Raji (cell line): Measurements from ENCODE around the gene NMT2.

Experiments used
- POLR2A ChIP-seq: IDR thresholded peaks from 2 replicates; pipeline ENCODE4 v1.6.1; 2011; ENCODE audit warnings: low read depth, low read length, control low read depth; ENCODE audit not compliant: insufficient read depth

NMT2 gene

GRCh38 chr10:15124908-15125307 is 43.6 kb downstream of the NMT2 start:
- no peak for TF ChIP-seq POLR2A

GRCh38 chr10:15124190-15124589 is 44.3 kb downstream of the NMT2 start:
- TF ChIP-seq POLR2A = no peak

- TF ChIP-seq POLR2A = no peak
Observed at GRCh38 chr10:15123749-15124184, 44.7 kb downstream of the NMT2 start.

DNA sequence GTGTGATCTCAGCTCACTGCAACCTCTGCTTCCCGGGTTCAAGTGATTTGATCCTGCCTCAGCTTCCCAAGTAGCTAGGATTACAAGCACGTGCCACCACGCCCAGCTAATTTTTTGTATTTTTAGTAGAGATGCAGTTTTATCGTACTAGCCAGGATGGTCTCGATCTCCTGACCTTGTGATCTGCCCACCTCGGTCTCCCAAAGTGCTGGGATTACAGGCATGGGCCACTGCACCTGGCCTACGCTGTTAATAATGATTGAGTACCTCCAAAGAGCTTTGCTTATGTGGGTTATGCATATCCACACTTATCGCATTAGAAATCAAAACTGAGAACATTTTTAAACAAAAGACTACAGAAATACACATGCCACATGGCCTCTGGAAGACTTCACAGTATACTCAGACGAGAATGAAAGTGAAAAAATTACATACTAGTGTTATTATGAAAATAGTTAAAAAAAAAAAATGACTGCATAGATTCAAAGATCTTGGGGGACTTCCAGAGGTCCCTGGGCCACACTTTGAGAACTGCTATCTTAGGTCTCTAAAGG is 45.9 kb downstream of the NMT2 start:
- TF ChIP-seq POLR2A = no peak

- no peak for TF ChIP-seq POLR2A
Observed at GRCh38 chr10:15121707-15122106, 46.8 kb downstream of the NMT2 start.

- TF ChIP-seq POLR2A = no peak
Observed at GRCh38 chr10:15120523-15120922, 48.0 kb downstream of the NMT2 start.

DNA sequence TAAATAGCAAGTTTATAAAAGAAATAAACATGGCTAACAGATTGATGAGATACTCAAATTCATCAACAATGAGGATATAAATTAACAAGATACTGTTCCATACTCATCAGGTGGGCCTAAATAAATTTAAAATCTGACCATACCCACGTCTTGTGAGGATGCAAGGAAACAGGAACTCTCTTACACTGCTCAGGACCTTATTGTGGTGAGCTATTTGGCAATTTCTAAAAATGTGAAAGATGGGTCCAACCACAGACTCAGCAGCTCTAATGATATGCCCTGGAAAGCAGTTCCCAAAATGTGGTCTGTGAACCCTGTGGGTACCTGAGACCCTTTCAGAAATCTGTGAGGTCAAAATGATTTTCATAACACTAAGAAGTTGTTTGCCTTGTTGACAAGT is 49.9 kb downstream of the NMT2 start:
- no peak for TF ChIP-seq POLR2A

- no peak for TF ChIP-seq POLR2A
Observed at GRCh38 chr10:15116225-15116624, 52.3 kb downstream of the NMT2 start.

DNA sequence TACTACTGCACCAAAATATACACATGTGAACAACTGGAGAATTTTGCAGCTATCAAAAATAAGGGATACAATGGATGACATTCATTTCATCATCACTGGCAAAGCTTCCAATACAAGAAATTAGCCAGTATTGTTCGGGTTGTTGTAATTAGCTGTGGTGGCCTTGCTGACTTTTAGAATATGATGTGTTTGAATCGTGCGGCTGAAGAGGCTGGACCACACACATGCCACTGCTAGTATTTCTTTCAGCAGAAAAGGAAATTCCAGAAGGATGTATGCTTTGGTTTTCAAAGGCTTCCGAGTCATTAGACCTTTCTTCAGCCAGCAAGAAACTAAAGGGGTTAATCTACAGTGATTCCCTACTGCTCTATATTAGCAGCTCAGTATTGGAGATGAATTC is 54.7 kb downstream of the NMT2 start:
- no peak for TF ChIP-seq POLR2A

- no peak for TF ChIP-seq POLR2A
Observed at GRCh38 chr10:15112657-15113056, 55.8 kb downstream of the NMT2 start.

DNA sequence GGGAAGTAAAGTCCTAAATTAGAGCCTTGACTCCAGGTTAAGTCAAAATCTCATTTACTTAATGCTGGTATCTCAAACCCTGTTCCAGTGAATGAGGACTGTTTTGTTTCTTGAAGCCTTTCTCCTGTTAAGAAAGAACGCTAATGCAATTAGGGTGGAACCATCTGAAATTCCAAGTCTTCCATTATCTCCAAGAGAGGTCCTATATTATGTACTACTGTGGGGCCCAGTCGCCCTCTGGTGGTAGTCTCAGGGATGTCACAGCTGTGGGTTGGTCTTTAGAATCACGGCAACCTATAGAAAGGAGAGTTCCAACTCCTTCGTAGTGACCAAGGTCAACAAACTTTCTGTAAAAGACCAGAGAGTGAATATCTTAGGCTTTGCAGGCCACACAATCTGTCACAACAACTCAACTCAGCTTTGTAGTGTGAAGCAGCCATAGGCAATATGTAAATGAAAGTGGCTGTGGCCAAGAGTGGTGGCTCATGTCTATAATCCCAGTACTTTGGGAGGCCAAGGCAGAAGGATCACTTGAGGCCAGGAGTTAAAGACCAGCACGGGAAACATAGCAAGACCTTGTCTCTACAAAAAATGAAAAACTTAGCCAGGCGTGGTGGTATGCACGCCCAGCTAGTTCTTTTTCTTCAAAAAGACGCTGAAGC is 62.0 kb downstream of the NMT2 start:
- no peak for TF ChIP-seq POLR2A

DNA sequence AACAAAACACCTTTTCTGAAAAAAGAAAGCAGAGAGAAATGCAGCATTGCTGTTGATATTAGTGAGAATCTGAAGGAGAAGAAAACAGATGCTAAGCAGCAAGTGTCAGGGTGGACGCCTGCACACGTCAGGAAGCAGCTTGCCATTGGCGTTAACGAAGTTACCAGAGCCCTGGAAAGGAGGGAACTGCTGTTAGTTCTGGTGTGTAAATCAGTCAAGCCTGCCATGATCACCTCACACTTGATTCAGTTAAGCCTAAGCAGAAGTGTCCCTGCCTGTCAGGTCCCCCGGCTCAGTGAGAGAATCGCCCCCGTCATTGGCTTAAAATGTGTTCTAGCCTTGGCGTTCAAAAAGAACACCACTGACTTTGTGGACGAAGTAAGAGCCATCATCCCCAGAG is 65.0 kb downstream of the NMT2 start:
- no peak for TF ChIP-seq POLR2A

GRCh38 chr10:15099886-15100285 is 68.6 kb downstream of the NMT2 start:
- no peak for TF ChIP-seq POLR2A

GRCh38 chr10:15097011-15097812 is 71.3 kb downstream of the NMT2 start, which contains the start of gene RPP38:
TSS of gene RPP38 (plus strand) at chr10:15097355. CDS start at chr10:15103315, 5,960 bp downstream.
- TF ChIP-seq POLR2A = peak; percentile 94

GRCh38 chr10:15096661-15097010 is 71.9 kb downstream of the NMT2 start:
- TF ChIP-seq POLR2A = no peak

- TF ChIP-seq POLR2A = no peak
Observed at GRCh38 chr10:15092855-15093408, 75.6 kb downstream of the NMT2 start.

DNA sequence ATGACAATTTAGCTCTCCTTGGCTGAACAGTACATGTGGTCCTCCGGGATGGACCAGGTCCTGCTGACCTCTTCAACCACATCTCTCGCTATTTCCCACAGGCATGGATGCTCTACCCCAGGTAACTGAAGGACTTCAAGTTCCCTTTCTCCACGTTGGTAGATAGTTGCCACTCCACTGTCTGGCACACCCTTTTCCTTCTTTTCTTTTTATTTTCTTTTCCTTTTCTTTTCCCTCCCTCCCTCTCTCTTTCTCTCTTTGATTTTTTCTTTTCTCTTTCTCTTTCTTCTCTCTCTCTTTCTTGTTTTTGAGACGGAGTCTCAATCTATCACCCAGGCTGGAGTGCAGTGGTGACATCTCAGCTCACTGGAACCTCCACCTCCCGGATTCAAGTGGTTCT is 77.1 kb downstream of the NMT2 start:
- no peak for TF ChIP-seq POLR2A
